Measurements from ENCODE around the gene ZNF346.
"Not testable (repeated sequence)": the region's sequence is repeated elsewhere in the genome, so short reads cannot be mapped to it uniquely, and the experiment has no call there.

GRCh38 chr5:177048531-177048930 is 26.0 kb downstream of the ZNF346 start:
- TF ChIP-seq SMARCC2 (IDR thresholded peaks at IDR 0.05); RAD21 (CRISPR knock-in tag; IDR thresholded peaks at IDR 0.05); ZNF274 (CRISPR knock-in tag; IDR thresholded peaks at IDR 0.05); SIN3B (IDR thresholded peaks at IDR 0.05; ENCODE audit: low read length); ZNF761 (CRISPR knock-in tag; conservative IDR thresholded peaks at IDR 0.05); CTCF (CRISPR knock-in tag; IDR thresholded peaks at IDR 0.05); ZNF251 (CRISPR knock-in tag; IDR thresholded peaks at IDR 0.05): not testable (repeated sequence)
